ENCODE measurements around the gene GOLGA6L10. TPM values are rescaled to one million over a fixed set of nuclear protein-coding genes. Genes with fewer than 3 reads are reported as not detected.
"Not testable (repeated sequence)": the region's sequence is repeated elsewhere in the genome, so short reads cannot be mapped to it uniquely, and the experiment has no call there.

Gene GOLGA6L10
- total and polyA plus RNA-seq, 2 donors from 2014 or later: 0.45 to 2.5 TPM

GRCh38 chr15:82393671-82394070, 44.4 kb upstream of the GOLGA6L10 start:
- Histone ChIP-seq H3K9me3 (ENCODE audit: control insufficient read depth in 2 of 3, insufficient read depth in 1 of 3, low read length in 3 of 3) (no peaks in the 10 kb centered on the region), H3K4me3 (ENCODE audit: low read length in 3 of 3) (no peak overlapping the region), H3K9ac (ENCODE audit: low read length in 3 of 3) (no peak overlapping the region), H3K27me3 (ENCODE audit: control insufficient read depth, insufficient read depth, low read length) (no peaks in the 10 kb centered on the region), H3K4me1 (ENCODE audit: control insufficient read depth in 2 of 3, insufficient read depth in 2 of 3, low read depth in 1 of 3, low read length in 3 of 3) (no peaks in the 10 kb centered on the region), H3K27ac (ENCODE audit: low read depth in 2 of 2, low read length in 2 of 2) (no peak overlapping the region), H3K36me3 (ENCODE audit: control insufficient read depth in 2 of 3, insufficient read depth in 3 of 3, low read length in 3 of 3) (no peaks in the 10 kb centered on the region)
- DNase-seq (no peak), FAIRE-seq (no peak)
- TF ChIP-seq CTCF (IDR thresholded peaks at IDR 0.05; ENCODE audit: borderline replicate concordance, extremely low read depth, insufficient read depth): no peak
- intact Hi-C loops (cut with DNase I): no loop called here

- H3K9ac ChIP-seq (ENCODE audit: low read length in 3 of 3); H3K9me3 ChIP-seq (ENCODE audit: control insufficient read depth in 2 of 3, insufficient read depth in 1 of 3, low read length in 3 of 3); intact Hi-C loops (cut with DNase I); H3K27me3 ChIP-seq (ENCODE audit: control insufficient read depth, insufficient read depth, low read length); H3K27ac ChIP-seq (ENCODE audit: low read depth in 2 of 2, low read length in 2 of 2); DNase-seq; FAIRE-seq; H3K4me1 ChIP-seq (ENCODE audit: control insufficient read depth in 2 of 3, insufficient read depth in 2 of 3, low read depth in 1 of 3, low read length in 3 of 3); H3K36me3 ChIP-seq (ENCODE audit: control insufficient read depth in 2 of 3, insufficient read depth in 3 of 3, low read length in 3 of 3); H3K4me3 ChIP-seq (ENCODE audit: low read length in 3 of 3): not testable (repeated sequence)
Observed at GRCh38 chr15:82392077-82392476, 42.8 kb upstream of the GOLGA6L10 start.

GRCh38 chr15:82390152-82390551, 40.9 kb upstream of the GOLGA6L10 start:
- H3K4me1 ChIP-seq (ENCODE audit: control insufficient read depth in 2 of 3, insufficient read depth in 2 of 3, low read depth in 1 of 3, low read length in 3 of 3); intact Hi-C loops (cut with DNase I); H3K27ac ChIP-seq (ENCODE audit: low read depth in 2 of 2, low read length in 2 of 2); H3K9me3 ChIP-seq (ENCODE audit: control insufficient read depth in 2 of 3, insufficient read depth in 1 of 3, low read length in 3 of 3); H3K27me3 ChIP-seq (ENCODE audit: control insufficient read depth, insufficient read depth, low read length); H3K4me3 ChIP-seq (ENCODE audit: low read length in 3 of 3); DNase-seq; FAIRE-seq; H3K36me3 ChIP-seq (ENCODE audit: control insufficient read depth in 2 of 3, insufficient read depth in 3 of 3, low read length in 3 of 3); H3K9ac ChIP-seq (ENCODE audit: low read length in 3 of 3): not testable (repeated sequence)

DNA sequence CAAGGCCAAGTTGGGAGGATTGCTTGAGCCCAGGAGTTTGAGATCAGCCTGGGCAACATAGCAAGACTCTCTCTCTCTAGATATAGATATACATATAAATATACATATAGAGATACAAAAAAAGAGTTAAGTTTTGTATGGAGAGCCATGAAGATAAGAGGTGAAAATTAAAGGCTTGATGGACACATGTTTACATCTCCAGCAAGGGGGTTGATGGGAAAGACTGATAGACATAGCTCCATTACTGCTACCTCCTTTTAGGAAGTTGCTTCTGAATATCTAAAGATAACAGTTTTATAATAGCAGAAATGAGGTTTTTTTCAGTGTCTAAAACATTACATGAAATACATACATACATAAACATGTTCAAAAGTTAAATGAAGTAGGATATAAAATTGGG, 37.9 kb upstream of the GOLGA6L10 start:
- H3K36me3 ChIP-seq (ENCODE audit: control insufficient read depth in 2 of 3, insufficient read depth in 3 of 3, low read length in 3 of 3); intact Hi-C loops (cut with DNase I); H3K27me3 ChIP-seq (ENCODE audit: control insufficient read depth, insufficient read depth, low read length); H3K4me3 ChIP-seq (ENCODE audit: low read length in 3 of 3); H3K27ac ChIP-seq (ENCODE audit: low read depth in 2 of 2, low read length in 2 of 2); H3K9me3 ChIP-seq (ENCODE audit: control insufficient read depth in 2 of 3, insufficient read depth in 1 of 3, low read length in 3 of 3); DNase-seq; FAIRE-seq; H3K9ac ChIP-seq (ENCODE audit: low read length in 3 of 3); H3K4me1 ChIP-seq (ENCODE audit: control insufficient read depth in 2 of 3, insufficient read depth in 2 of 3, low read depth in 1 of 3, low read length in 3 of 3): not testable (repeated sequence)

- H3K36me3 ChIP-seq (ENCODE audit: control insufficient read depth in 2 of 3, insufficient read depth in 3 of 3, low read length in 3 of 3); H3K4me3 ChIP-seq (ENCODE audit: low read length in 3 of 3); H3K4me1 ChIP-seq (ENCODE audit: control insufficient read depth in 2 of 3, insufficient read depth in 2 of 3, low read depth in 1 of 3, low read length in 3 of 3); FAIRE-seq; H3K27me3 ChIP-seq (ENCODE audit: control insufficient read depth, insufficient read depth, low read length); H3K9ac ChIP-seq (ENCODE audit: low read length in 3 of 3); intact Hi-C loops (cut with DNase I); H3K9me3 ChIP-seq (ENCODE audit: control insufficient read depth in 2 of 3, insufficient read depth in 1 of 3, low read length in 3 of 3); H3K27ac ChIP-seq (ENCODE audit: low read depth in 2 of 2, low read length in 2 of 2); DNase-seq: not testable (repeated sequence)
Observed at GRCh38 chr15:82381330-82381955, 32.2 kb upstream of the GOLGA6L10 start.

- H3K4me3 ChIP-seq (ENCODE audit: low read length in 3 of 3); FAIRE-seq; H3K4me1 ChIP-seq (ENCODE audit: control insufficient read depth in 2 of 3, insufficient read depth in 2 of 3, low read depth in 1 of 3, low read length in 3 of 3); intact Hi-C loops (cut with DNase I); H3K27ac ChIP-seq (ENCODE audit: low read depth in 2 of 2, low read length in 2 of 2); H3K36me3 ChIP-seq (ENCODE audit: control insufficient read depth in 2 of 3, insufficient read depth in 3 of 3, low read length in 3 of 3); DNase-seq; H3K9me3 ChIP-seq (ENCODE audit: control insufficient read depth in 2 of 3, insufficient read depth in 1 of 3, low read length in 3 of 3); H3K9ac ChIP-seq (ENCODE audit: low read length in 3 of 3); H3K27me3 ChIP-seq (ENCODE audit: control insufficient read depth, insufficient read depth, low read length): not testable (repeated sequence)
Observed at GRCh38 chr15:82379552-82379951, 30.3 kb upstream of the GOLGA6L10 start.

- DNase-seq; H3K27ac ChIP-seq (ENCODE audit: low read depth in 2 of 2, low read length in 2 of 2); H3K36me3 ChIP-seq (ENCODE audit: control insufficient read depth in 2 of 3, insufficient read depth in 3 of 3, low read length in 3 of 3); H3K9ac ChIP-seq (ENCODE audit: low read length in 3 of 3); FAIRE-seq; H3K4me1 ChIP-seq (ENCODE audit: control insufficient read depth in 2 of 3, insufficient read depth in 2 of 3, low read depth in 1 of 3, low read length in 3 of 3); intact Hi-C loops (cut with DNase I); H3K9me3 ChIP-seq (ENCODE audit: control insufficient read depth in 2 of 3, insufficient read depth in 1 of 3, low read length in 3 of 3); H3K4me3 ChIP-seq (ENCODE audit: low read length in 3 of 3); H3K27me3 ChIP-seq (ENCODE audit: control insufficient read depth, insufficient read depth, low read length): not testable (repeated sequence)
Observed at GRCh38 chr15:82373661-82374060, 24.4 kb upstream of the GOLGA6L10 start.
